NCI-H69 (cell line): ENCODE data around the gene GPR32.
"Not testable (repeated sequence)": the region's sequence is repeated elsewhere in the genome, so short reads cannot be mapped to it uniquely, and the experiment has no call there.

Experiments
- DNase-seq: peaks from one replicate; lab custom pipeline; 2025; lab: John Stamatoyannopoulos, UW

The GPR32 gene

GRCh38 chr19:50747141-50747540 lies 23.1 kb upstream of the GPR32 start:
- not testable (repeated sequence) for DNase-seq

- DNase-seq: no peak
Measured at GRCh38 chr19:50749490-50749889, 20.8 kb upstream of the GPR32 start.

- DNase-seq: no peak
Measured at GRCh38 chr19:50750010-50750409, 20.3 kb upstream of the GPR32 start.

- DNase-seq: no peak
Measured at GRCh38 chr19:50753879-50754278, 16.4 kb upstream of the GPR32 start.

GRCh38 chr19:50756244-50756643 lies 14.0 kb upstream of the GPR32 start:
- DNase-seq: not testable (repeated sequence)

GRCh38 chr19:50757624-50758023 lies 12.6 kb upstream of the GPR32 start:
- not testable (repeated sequence) for DNase-seq

GRCh38 chr19:50759076-50759475 lies 11.2 kb upstream of the GPR32 start:
- not testable (repeated sequence) for DNase-seq

GRCh38 chr19:50759886-50760285 lies 10.4 kb upstream of the GPR32 start:
- no peak for DNase-seq

- DNase-seq: not testable (repeated sequence)
Measured at GRCh38 chr19:50761501-50761900, 8.8 kb upstream of the GPR32 start.

- DNase-seq: not testable (repeated sequence)
Measured at GRCh38 chr19:50763521-50763920, 6.7 kb upstream of the GPR32 start.

GRCh38 chr19:50764409-50764808 lies 5.9 kb upstream of the GPR32 start:
- DNase-seq: peak; percentile 57

GRCh38 chr19:50766746-50767145 lies 3.5 kb upstream of the GPR32 start:
- not testable (repeated sequence) for DNase-seq

- not testable (repeated sequence) for DNase-seq
Measured at GRCh38 chr19:50767263-50767662, 3.0 kb upstream of the GPR32 start.

GRCh38 chr19:50768277-50768676 lies 2.0 kb upstream of the GPR32 start:
- DNase-seq: no peak

GRCh38 chr19:50770888-50771287 lies 624 bp downstream of the GPR32 start:
- DNase-seq: no peak

- DNase-seq: no peak
Measured at GRCh38 chr19:50772476-50772875, 2.2 kb downstream of the GPR32 start.

- DNase-seq: not testable (repeated sequence)
Measured at GRCh38 chr19:50772912-50773311, 2.6 kb downstream of the GPR32 start.

GRCh38 chr19:50773454-50773853 lies 3.2 kb downstream of the GPR32 start:
- not testable (repeated sequence) for DNase-seq

- no peak for DNase-seq
Measured at GRCh38 chr19:50776131-50776530, 5.9 kb downstream of the GPR32 start.

- no peak for DNase-seq
Measured at GRCh38 chr19:50777261-50777660, 7.0 kb downstream of the GPR32 start.

GRCh38 chr19:50777830-50778303 lies 7.6 kb downstream of the GPR32 start:
- DNase-seq: peak; percentile 44

GRCh38 chr19:50778906-50779430 lies 8.7 kb downstream of the GPR32 start:
- no peak for DNase-seq

- peak; percentile 63 for DNase-seq
Measured at GRCh38 chr19:50779504-50780457, 9.5 kb downstream of the GPR32 start.
